Coronary artery (tissue), 2 donors: ENCODE results near the gene NXN.

ENCODE experiments used
- DNase-seq: peaks from one replicate; pipeline ENCODE4 v3.0.0-alpha.2; 2017; ENCODE audit warnings: low spot score
- H3K27ac ChIP-seq, 2 donors: fragments of 200-600 bp; sonication (generic); one replicate each; pipeline ENCODE4 v1.5.1; 2016 to 2019
- H3K4me3 ChIP-seq: fragments of 200-600 bp; sonication (generic); 2 replicates; pipeline ENCODE4 v1.5.1; 2016; ENCODE audit warnings: mild to moderate bottlenecking, moderate library complexity
- TF ChIP-seq, protein P1 (sequence below): fragments of 200-600 bp; sonication (generic); IDR thresholded peaks from one replicate; pipeline ENCODE4 v1.5.1; 2019; ENCODE audit warnings: antibody characterized with exemption

Gene NXN

DNA sequence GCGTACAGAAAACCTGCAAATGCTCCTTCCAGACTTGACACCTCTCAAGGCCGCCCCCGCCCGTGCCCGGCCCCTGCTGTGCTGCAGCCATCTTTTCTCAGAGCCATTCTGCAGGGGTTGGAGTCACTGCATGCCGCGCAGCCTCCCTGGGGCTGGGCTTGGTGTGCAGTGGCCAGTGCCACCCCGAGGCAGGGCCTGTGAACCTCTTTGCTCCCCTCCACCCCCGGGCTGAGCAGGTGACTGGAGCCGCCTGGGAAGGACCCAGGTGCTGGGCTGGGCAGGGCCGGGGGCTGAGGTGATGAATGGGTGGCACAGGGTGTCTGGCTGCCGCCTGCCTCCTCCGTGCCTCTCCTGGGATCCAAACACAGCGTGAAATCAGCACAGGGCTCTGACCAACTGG, 177.1 kb downstream of the NXN start:
- TF ChIP-seq, protein P1, sequence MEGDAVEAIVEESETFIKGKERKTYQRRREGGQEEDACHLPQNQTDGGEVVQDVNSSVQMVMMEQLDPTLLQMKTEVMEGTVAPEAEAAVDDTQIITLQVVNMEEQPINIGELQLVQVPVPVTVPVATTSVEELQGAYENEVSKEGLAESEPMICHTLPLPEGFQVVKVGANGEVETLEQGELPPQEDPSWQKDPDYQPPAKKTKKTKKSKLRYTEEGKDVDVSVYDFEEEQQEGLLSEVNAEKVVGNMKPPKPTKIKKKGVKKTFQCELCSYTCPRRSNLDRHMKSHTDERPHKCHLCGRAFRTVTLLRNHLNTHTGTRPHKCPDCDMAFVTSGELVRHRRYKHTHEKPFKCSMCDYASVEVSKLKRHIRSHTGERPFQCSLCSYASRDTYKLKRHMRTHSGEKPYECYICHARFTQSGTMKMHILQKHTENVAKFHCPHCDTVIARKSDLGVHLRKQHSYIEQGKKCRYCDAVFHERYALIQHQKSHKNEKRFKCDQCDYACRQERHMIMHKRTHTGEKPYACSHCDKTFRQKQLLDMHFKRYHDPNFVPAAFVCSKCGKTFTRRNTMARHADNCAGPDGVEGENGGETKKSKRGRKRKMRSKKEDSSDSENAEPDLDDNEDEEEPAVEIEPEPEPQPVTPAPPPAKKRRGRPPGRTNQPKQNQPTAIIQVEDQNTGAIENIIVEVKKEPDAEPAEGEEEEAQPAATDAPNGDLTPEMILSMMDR = no peak
- H3K4me3 ChIP-seq = no peak overlapping the region
- DNase-seq = no peak
- H3K27ac ChIP-seq = no peak overlapping the region

DNA sequence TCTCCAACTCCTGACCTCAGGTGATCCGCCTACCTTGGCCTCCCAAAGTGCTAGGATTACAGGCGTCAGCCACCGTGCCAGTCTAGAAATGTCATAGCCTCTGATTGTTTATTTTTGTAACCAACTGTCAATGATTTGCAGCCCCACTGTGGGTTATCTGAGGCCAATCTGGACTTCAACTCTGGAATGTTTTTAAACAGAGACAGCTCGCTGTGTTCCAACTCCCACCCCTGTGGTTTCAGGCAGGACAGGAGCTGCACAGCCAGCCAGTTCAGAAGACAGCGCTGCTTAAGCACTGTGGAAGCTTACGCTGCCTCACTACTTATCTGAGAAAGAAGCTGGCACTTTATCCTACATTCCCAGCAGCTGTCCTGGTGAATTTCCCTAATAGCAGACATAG, 177.9 kb downstream of the NXN start:
- no peak for DNase-seq
- TF ChIP-seq, protein P1 = no peak
- Histone ChIP-seq H3K27ac (no peak overlapping the region), H3K4me3 (no peak overlapping the region)

DNA sequence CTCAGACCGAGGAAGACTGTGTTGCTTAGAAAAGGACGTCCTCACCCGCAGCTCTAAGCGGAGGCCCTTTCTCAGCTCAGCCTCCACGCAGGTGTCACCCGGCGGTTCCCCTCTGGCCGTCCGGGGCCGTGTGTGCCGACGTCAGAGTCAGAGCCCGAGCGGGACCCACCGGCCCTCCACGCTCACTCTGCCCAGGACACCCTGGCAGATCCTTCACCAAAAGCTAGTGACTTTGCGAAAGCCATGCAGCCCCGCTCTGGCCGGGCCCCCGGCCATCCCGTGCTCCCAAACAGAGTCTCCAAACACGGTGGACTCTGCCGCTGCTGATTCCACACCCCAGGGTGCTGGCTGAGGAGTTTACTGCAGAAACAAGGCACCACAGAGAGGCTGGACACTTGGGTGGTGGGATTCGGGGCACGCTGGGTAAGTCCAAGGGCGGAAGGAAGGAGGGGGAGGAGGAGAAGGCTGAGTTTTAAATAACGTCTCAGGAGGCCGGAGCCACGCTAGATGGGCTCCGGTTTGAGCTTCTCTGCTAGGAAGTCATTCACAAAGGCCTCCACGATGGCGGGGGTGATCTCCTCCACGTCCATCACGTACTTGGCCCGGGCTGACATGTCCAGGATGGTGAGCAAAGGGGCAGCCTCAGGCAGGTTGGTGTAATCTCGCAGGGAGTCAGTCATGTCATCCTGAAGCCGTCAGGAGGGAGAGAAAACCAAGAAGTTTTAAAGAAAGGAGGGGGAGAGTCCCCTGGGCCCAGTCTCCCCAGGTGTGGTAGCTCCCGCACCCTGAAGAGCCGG, 178.9 kb downstream of the NXN start:
- Histone ChIP-seq H3K4me3 (no peak overlapping the region), H3K27ac (no peak overlapping the region)
- TF ChIP-seq, protein P1 = no peak
- no peak for DNase-seq

DNA sequence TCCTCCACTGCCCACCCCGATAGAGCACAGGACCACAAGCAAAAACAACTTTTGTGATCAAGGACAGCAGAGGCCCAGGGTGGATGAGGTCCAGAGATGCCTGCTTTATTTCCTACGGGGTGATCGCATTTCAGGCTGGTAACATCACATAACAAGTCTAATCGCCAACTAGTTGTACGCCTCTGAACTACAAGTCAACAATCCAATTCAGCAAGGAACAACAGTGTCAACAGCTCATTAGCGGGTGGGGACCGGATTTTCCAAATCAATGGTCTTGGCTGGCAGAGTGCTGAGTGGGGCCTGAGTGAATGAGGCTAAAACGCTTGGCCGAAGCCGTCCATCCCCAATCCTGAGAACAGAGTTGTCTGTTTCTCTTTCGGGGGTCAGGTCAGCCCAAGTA, 180.3 kb downstream of the NXN start:
- DNase-seq = no peak
- TF ChIP-seq, protein P1 = no peak
- no peak overlapping the region for H3K27ac ChIP-seq
- H3K4me3 ChIP-seq = no peak overlapping the region

DNA sequence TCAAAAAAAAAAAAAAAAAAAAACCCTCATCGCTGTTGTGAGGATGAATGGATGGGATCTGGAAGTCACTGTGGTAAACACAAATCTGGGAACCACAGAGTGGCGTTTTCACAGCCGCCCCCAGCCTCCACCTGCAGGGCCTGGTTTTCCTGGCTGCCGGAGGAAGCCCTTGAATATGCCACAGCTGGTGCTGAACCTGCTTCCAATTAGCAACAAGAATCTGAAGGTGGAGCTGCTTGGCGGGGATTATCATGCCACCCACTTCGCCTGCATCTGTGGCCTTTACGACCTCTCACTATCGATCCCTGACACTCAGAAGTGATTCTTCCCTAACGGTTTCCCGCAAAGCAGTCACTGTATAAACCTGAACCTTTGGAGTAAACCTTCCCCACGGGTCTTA, 181.3 kb downstream of the NXN start:
- no peak for DNase-seq
- no peak overlapping the region for H3K27ac ChIP-seq

DNA sequence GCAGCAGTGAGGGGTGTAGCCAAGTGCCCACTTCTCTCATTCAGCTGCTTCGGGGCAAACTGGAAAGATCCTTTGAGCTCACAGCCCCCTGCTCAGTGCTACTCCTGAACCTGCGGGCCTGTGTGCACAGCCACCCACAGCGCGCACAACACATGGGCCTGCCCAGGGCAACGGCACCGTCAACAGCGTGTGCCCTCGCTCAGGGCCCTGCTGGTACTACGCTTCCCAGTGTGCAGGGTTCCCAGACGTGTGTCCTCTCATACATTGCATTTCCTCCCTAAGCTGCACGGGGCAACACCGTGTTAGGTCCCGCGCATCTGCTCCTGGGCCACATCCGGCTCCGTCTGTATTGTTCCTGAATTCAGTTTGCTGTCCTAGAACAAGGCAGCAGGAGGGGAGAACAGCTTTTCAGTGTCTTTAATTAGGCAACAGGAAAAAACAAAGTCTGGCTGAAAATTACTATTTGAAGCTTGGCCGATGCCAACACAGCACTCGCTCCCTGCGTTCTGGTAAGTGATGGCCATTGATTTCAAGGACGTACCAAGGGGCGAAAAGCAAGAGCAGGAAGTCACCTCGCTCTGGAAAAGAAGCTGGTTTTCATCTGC, 182.2 kb downstream of the NXN start:
- DNase-seq = no peak
- no peak overlapping the region for H3K4me3 ChIP-seq
- TF ChIP-seq, protein P1 = no peak
- no peak overlapping the region for H3K27ac ChIP-seq

More for the DNA sequence above, 181.3 kb downstream of the NXN start:
- TF ChIP-seq, protein P1 = no peak
- H3K4me3 ChIP-seq = no peak overlapping the region

DNA sequence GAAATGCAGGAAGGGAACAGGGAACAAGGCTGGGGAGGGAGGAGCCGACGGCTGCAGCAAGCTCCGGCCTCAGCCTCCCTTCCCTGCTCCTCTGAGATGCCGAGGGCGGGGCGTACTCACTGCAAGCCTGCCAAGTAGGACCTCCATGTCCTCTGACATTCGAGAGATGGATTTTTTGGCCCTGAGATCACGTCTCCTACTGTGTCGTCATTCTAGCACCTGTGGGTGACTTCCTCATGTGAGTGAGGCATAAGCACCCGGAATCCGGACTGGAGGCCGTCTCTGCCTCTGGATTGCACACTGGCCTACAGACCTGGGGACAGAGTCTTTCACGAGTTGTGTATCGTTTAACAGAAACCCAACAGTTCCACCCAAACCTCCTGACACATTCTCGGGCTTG, 183.0 kb downstream of the NXN start:
- DNase-seq = no peak
- TF ChIP-seq, protein P1 = no peak
- Histone ChIP-seq H3K4me3 (no peak overlapping the region), H3K27ac (no peak overlapping the region)
